ENCODE results near the gene GPHN.
A peak's percentile ranks its signal among the peaks of the same experiment; 100 is the strongest.

Gene GPHN

DNA sequence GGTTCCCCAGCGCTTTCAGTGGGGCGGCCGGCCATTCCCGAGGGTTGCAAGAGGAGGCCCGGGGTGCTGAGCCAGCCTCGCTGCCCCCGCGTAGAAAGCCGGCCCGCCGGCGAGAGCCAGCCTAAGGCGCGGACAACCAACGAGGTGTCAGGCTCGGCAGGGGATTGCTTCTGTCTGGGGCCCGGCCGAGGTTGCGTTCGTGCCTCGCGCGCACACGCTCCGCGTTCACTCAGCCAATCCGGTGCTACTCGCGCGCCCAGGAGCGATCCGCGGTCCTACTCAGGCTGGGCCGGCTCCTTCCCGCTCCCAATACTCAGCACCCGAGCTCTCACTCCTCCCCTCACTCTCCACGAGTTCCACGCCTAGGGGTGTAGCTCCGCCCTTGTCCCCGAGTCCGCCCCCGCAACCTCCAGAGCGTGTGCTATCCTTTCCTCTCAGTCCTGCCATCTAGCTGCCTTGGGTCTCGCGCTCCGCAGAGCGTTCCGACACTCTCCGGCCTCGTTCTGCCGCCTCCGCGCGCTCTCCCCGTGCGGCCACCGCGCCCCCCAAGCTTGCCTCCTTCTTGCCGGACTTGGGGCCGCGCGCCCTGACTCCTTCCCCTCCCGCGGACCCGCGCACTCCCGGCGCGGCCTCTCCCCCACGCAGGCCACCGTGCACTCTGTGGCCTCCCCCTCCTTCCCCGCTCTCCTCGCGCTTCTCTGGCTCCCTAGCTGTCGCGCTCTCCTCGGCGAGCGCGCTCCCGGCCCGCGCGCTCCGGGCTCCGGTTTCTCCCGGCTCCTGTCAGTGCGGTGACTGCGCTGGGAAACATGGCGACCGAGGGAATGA is at the start of gene GPHN:
GPHN (plus strand) TSS at position 426 of the 825 bp plus-strand sequence.
- DNase-seq (ENCODE audit: low read depth): peak; percentile 98

DNA sequence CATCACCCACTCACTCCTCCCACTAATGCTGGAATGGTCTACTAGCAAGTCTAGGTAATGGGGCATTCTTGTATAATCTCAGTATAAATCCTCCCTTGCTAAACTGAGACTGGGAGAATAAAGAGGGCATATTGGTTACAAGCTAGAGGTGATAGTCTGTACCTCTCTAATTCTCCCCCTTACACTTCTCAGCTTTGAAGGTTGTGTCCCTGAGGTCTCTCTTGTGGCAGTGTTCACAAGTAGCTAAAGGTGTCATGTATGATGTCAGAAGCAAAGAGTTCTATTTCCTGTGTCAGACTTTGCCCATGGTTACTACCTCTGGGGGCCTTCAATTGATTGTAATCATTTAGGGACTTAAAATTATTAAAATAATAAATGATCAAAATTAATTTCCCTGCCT is 48.3 kb upstream of the GPHN start:
- DNase-seq (ENCODE audit: low read depth): no peak

DNA sequence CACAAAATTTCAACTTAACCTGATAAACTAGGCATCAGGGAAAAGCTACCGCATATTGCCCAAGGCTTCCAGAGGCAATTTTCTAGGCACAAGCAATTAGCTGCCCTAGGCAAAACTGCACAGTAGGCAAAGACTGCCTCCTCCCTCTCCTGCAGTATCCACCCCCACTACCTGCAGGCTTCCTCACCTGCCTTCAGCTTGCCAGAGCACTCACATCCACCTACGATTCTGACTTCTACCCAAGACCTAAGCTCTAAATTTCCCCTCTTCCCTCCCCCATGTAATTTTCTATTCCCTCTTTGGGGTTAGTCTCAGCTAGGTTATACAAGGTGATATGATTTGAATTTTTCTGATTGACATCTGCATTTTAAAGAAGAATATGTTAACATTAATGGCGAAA is 43.7 kb upstream of the GPHN start:
- no peak for DNase-seq (ENCODE audit: low read depth)

DNA sequence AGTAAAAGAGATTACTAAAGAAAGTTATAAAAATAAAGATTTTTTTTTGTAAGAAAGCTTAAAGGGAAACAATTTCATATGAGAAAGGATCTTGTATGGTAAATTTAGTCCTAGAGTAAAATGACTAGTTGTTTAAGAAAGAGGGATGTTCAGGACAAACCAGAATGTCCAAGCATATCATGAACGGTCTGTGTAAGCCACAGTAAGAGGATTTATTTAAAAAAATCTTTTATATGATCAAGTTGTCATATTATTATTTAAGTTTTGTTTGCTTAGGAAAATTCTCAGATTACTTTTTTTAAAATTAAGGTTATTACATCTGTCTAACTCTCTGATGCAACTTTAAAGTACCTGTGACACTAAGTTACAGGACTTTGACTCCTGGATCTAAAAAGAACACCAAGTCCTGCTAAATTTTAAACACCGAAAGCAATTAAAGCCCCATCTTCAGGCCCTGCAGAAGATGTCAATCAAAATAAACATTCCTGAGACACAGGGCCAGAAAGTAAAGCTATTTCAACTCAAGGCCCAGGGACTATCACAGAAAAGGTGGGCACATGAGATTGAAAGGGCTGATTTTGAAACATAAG is 39.1 kb upstream of the GPHN start:
- DNase-seq (ENCODE audit: low read depth): no peak

DNA sequence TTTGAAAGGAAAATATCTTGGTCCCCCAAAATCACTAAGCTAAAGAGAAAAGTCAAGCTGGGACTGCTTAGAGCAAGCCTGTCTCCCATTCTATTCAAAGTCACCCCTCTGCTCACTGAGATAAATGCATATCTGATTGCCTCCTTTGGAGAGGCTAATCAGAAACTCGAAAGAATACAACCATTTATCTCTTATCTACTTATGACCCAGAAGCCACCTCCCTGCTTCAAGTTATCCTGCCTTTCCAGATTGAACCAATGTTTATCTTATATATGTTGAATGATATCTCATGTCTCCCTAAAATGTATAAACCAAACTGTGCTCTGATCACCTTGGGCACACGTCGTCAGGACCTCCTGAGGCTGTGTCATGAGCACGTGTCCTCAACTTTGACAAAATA is 36.4 kb upstream of the GPHN start:
- DNase-seq (ENCODE audit: low read depth): no peak

DNA sequence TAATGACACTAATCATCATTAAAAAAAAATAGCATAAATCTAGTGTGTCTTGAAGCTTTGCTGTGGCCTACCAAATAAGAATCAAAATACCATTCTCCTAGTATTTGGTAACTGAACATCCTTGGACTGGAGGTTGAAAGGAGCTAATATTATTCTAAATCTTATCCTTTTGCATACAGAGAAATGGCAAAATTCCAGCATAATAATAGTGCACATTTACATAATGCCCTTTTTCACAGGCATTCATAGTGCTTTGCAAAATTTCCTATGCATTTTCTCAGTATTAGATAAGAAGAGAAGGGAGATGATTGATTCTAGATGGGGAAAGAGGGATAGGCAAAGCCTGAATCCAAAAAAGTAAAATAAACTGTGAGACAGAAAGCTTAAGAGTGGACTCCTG is 35.7 kb upstream of the GPHN start:
- no peak for DNase-seq (ENCODE audit: low read depth)

DNA sequence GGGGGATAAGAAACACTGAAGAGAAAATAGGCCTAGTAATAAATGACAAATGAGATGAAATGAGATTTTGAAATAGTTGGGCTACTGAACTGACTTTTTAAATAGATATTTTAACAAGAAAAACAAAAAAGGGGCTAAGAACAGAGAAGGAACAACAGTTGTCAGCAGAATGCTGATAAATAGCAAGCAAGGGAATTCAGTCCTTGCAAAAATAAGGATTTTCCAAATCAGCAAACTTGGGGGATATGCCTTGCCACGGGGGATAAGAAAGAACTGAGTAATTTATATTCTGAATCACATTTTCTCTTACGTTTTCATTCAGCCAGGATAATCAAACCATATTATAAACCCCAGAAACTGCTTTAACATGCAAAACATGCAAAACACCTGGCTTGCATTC is 34.7 kb upstream of the GPHN start:
- DNase-seq (ENCODE audit: low read depth): no peak

DNA sequence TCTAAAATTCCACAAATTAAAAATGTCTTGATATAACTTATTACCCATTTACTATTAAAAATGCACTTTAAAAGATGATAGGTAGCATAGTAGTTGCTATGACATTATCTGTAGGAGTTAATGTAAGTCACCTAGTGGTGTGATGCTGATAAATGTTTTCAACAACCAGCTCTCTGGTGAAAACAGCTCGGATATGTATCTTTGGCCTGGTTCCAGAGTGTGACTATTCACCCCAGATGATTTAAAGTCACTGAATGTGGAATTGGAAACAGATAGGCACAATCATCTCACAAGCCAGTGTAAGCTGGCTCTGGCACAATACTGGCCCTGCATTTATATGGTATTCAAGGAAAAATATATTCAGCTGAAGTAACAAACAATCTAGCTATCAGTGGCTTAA is 31.0 kb upstream of the GPHN start:
- peak; percentile 59 for DNase-seq (ENCODE audit: low read depth)

DNA sequence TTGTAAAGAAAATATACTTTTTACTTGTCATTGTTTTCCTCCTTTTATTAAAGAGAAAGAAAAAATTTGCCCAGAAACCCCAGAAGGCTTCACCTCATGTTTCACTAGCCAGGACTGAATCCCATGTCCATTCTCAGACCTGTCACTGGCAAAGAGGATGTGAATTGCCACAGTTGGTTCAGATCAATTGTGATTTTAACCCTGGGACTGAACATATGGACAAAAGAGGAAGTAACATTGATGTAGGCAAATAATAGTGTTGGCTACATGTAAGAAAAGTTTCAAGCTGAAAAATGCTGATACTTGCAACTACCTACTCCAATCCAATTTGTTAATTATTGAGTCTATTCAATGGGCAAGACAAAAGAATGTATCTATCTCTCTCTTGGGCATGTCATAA is 30.4 kb upstream of the GPHN start:
- no peak for DNase-seq (ENCODE audit: low read depth)

DNA sequence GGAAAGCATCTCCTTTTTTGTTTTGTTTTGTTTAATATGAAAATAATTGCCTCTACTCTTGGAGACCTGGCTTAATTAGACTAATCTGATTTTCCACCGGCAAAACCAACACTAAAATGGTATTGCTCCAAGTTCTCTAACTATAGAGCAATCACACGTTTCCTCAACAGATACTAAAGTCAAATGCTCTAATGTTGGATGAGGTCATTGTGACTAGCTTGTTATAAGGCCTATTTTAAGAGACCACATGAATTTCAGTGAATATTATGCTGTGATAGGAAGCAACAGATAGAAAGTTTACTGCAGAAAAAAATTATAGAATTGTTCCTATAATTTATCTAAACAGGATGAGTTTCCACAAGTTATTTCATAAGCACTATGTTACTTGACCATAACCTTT is 25.1 kb upstream of the GPHN start:
- DNase-seq (ENCODE audit: low read depth): no peak

DNA sequence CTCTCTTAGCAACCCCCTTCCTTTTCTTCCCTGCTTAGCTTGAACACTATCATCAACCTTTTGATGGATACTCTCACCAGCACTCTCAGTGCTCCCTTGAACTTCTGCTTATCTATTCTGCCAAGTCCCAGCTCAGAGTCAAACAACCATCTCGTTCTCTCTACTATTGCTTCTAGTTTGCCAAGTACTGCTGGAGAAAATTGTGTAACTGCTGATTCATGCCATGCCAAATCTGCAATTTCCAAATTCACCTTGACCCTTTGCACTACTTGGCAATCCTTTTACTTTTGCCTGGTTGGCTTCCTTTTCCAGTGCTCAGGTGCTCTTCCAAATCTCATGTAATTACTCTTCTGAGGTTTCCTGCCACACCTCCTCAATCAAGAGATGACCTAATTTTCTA is 24.6 kb upstream of the GPHN start:
- DNase-seq (ENCODE audit: low read depth): no peak

DNA sequence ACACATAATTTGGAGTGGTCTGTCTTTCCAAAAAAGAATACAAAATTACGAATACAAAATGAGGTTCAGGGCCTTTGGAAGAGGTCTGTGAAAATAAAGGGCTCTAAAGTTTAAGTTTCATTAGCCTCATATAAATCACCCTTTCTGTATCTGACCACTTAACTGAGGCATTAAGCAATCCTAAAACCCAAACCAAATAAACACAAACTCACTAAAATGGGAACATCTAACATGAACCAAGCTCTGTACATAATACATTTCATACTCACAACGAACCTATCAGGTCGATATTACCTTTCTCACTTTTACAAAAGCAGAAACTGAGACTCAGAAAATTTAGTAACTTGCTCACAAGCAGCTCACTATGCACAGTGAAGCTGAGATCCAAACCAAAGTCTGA is 22.9 kb upstream of the GPHN start:
- no peak for DNase-seq (ENCODE audit: low read depth)

DNA sequence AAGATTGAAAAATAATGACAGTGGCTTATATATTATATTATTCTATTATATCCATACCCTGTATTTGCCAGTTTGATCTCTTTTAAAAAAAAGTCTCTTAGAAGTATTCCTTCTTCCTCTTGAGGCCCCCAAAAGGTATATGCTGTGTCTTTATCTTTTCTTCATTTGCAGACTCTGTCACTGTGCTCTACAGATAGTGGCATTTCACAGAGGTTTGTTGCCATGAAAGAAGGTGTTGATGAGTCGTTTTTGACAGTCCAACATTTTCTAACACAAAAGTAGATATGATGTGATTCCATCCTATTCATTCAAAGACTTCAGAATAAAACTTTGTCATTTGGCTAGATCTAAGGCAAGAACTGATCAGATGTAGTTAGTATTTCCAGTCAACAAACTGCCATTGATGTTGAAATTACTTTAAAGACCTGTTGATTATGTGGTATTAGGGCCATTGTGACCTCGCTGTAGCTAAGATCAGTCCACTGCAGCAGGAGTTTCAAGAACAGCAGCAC is 22.0 kb upstream of the GPHN start, which contains the start of gene CCDC196:
CCDC196 (plus strand) TSS at position 462 of the 512 bp plus-strand sequence. CDS start 132 bp downstream, outside the sequence.
- DNase-seq (ENCODE audit: low read depth): no peak

DNA sequence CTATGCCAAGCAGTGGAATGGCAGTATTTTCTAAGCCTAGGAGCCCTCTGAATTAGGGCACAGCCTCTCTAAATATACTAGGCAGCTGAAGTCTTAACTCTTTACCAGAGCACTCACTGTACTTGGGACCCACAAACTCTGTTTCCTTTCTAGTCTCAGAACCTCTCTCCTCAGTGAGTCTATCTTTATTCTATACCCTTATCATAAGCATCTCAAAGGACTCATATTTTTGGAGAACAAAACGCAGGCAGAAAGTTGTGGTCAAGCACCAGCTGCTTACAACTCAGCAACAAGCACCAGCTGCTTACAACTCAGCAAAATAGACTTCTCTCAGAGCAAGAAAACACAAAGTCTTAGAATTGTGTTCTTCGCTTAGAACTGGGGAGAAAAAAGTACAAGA is 20.8 kb upstream of the GPHN start:
- no peak for DNase-seq (ENCODE audit: low read depth)

DNA sequence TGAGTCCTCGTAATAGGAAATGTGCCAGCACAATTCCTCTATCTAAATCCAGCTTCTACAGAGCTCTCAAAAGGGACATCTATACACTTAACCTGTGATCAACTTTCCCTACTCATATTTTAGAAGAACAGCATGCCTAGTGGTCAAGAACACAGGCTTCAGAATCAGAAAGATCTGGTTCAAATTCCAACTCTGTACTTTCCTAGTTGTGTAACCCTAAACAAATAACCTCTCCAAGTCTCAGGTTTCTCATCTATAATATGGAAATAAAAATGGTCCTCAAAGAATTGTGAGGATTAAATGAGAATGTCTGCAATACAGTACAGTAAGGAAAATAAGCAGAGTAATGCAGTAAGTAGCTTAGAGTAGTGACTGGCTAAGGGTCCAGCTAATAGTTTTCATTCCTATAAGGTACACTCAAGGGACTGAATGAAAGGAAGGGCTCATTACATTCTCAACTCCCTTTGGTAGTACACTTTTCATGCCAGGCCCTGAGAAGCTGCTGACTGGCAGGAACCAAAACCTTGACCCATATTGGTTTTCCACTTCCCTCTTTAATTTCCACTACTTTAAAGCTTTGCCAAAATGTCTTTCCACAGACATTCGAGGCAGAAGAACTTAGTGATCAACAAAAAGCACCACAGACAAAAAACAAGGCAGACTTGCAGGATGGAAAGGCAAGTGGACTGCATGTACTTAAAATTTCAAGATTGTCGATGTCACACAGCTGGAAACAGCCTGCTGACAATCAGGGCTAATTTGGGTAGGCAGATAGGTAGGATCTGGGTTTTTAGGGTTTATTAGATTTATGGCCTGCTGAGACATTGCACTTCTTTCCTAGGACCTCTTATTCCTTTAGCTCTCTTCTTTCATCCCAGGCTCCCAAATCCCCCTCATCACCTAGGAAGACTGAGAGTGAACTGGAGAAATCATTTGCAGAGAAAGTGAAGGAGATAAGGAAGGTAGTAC is 17.5 kb upstream of the GPHN start:
- no peak for DNase-seq (ENCODE audit: low read depth)

DNA sequence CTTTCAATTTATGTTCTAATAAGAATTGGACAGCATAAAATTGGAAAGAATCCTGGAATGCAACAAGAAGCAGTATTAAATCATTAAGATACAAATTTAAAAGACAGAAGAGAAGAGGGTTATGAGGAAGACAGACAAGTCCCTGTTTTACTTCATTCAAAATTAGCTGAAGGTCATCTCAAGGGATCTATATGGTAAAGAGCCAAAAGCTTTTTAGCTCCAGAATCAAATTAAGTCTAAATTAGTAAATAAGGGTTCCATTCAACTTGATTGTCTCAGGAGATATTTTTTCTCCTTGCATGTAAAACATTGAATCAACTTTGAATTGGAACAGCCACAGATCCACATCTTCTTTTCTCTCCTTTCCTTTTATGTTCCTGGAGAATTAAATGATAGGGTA is 14.2 kb upstream of the GPHN start:
- DNase-seq (ENCODE audit: low read depth): no peak

DNA sequence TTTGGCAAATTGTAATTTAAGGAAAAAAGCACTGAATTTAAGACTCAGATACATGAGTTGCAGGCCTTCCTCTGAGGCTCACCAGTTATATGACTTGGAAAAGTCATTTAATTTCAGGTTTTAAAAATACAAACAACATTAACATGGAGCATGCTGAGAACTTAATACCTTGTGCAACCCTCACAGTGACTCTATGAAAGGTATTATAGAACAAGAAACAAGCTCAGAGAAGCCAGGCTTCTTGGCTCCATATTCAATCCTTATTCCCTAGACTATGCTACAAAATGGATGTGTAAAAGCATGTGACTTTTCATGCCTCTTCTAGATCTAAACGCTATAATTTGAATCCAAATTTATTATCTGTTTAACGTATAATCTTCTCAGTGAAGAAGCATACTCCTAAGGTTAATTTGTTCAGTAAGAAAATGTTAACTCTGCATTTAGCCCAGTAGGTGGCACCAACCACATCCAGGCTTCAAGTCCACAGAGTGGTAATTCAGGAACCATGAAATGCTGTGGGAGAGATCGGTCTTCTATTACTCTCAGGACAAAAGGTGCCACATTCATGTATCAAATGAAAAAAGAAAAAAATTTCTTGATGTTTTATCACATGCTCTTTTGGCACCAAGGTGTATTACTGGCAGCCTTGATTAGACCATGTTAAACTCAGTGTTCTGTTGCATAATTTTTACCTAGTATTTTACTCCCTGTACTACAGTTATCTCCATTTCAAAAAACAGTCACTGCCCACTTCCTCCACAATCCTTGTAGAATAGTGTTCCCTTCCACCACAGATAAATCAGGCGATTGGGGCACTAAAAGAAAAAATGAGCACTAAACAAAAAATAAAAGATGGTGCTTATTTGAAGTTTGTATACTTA is 12.5 kb upstream of the GPHN start:
- DNase-seq (ENCODE audit: low read depth): peak; percentile 74

DNA sequence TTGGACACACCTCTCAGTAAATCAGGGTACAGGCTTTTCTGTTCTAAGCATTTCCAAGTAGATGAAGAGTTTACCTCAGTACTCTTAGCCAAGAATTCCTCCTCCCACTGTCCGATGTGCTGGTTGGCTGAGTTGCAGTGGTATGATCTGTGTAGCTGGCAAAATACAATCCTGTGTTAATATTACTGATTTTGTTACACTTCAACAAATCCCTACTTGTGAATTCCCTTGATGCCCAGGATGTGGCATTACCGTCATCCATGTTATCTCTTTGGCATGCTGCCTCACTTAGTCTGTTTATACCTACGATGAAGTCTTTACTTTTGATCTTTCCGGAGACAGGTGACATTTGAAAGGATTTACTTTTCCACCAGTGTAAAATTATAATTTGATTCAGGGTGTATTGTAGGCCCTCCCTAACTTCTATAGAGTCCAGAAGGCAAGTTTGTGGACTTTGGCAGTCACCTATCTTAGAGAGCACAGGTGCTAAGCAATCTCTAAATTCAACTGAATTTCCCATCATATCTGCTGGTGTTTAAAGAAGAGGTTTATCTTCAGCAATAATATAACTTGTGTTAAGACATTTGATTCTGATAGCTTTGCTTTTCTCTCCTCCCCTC is 11.6 kb upstream of the GPHN start:
- DNase-seq (ENCODE audit: low read depth): no peak

DNA sequence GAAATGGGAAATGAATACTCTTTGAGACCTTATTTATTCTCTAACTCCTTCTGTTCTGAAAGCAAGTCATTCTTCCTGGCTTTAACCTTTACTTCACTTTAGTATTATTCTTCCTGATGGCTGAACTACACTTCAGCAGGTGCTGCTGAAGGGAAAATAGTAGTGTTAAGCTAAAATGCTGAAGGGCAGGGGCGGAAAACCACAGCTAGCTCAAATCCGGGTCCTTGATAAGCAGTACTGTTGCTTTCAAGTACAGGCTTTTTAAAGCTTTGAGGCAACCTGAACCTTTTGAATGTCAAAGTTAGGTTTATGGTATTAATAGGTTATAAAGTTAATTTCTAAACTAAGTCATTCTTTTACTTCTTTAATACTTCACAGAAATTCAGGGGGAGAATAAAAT is 11.0 kb upstream of the GPHN start:
- DNase-seq (ENCODE audit: low read depth): no peak

DNA sequence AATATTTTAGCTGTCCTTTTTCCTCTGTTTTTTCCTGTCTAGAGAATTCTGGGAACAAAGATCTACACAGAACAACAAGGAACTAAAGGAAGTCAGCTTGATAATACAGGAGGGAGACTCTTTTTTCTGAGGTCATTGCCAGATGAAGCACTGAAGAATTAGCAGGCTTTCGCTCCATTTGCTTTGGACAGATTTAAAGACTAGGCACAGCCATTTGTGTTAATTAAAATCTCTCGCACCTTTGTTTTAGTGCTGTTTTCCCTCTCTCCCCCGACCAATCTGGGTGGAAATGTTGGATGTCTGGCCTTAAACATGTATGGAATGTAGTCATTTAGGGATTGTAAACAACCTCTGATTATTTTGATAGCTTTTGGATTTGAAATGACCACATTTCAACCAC is 9.6 kb upstream of the GPHN start:
- no peak for DNase-seq (ENCODE audit: low read depth)

DNA sequence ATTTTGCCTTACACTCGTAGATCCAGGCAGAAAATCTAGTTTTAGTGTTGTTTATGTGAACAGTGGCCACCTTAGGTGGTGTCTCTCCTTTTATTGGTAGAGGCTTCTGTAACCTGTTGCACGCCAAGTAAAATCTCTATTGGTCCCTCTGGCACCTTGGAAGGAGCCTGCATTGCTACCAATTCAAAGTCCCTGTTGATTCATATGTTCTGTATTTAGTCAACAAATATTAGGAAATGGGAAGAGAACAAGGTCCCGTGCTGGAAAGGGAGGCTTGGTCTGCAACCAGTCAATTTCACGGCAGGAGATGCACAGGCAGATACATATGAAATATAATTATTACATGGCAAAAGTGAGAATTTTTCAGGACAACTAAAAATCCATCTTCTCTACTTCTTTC is 6.4 kb upstream of the GPHN start:
- no peak for DNase-seq (ENCODE audit: low read depth)
